ENCODE measurements around the gene IL6ST.
"Not testable (repeated sequence)": the region's sequence is repeated elsewhere in the genome, so short reads cannot be mapped to it uniquely, and the experiment has no call there.

IL6ST gene

DNA sequence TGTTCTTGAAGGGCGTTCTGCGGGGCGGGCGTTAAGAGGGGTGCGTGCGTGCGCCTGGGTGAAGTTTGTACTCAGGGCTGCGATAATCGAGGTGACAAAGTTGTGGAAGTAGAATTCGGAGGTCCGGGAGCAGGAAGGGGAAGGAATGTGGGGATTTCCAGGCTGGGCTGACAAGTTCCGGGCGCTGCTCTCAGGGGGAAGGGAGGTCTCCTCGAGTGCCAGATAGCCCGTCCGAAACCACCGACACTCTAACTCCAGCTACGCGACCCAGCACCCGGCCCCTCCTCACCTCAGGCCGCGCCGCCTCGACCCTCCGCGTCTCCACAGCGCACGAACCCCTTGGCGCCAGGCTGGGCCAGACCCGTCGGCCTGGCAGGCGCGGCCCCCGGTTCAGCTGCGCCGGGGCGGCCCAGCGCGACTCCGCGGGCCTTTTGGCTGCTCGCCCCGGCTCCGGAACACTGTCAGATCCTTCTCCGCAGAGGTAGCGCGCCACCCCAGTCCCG is at the start of gene IL6ST:
TSS of gene IL6ST (minus strand) at position 469 of the 503 bp plus-strand sequence. CDS start 18,685 bp downstream, outside the sequence.
- no peak for FAIRE-seq

DNA sequence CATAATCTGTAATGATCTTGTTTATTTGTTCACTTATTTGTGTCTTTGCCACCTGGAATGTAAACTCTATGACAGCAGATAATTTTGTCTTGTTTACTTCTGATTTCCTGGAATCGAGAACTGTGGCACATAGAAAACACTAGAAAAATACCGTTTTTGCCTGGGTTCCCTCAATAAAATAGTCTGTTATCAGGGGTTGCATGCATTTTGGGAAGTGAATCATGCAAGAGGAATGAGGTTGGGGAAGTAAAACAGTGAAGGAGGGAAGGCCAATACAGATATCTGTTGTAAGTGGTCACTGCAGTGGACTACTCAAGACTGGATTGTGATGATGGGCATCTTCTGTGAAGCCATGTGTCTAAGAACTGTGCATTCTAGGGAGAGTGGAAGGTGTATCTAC is 45.2 kb upstream of the IL6ST start:
- no peak for FAIRE-seq
- DNase-seq (ENCODE audit: insufficient read length, low spot score), result no peak

More for the DNA sequence above, at the start of gene IL6ST:
- peak; percentile 56 for DNase-seq (ENCODE audit: insufficient read length, low spot score)

DNA sequence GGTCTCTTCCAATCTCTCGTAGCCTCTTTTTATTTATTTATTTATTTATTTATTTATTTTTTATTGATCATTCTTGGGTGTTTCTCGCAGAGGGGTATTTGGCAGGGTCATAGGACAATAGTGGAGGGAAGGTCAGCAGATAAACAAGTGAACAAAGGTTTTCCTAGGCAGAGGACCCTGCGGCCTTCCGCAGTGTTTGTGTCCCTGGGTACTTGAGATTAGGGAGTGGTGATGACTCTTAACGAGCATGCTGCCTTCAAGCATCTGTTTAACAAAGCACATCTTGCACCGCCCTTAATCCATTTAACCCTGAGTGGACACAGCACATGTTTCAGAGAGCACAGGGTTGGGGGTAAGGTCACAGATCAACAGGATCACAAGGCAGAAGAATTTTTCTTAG is 43.4 kb upstream of the IL6ST start:
- DNase-seq (ENCODE audit: insufficient read length, low spot score); FAIRE-seq: not testable (repeated sequence)

DNA sequence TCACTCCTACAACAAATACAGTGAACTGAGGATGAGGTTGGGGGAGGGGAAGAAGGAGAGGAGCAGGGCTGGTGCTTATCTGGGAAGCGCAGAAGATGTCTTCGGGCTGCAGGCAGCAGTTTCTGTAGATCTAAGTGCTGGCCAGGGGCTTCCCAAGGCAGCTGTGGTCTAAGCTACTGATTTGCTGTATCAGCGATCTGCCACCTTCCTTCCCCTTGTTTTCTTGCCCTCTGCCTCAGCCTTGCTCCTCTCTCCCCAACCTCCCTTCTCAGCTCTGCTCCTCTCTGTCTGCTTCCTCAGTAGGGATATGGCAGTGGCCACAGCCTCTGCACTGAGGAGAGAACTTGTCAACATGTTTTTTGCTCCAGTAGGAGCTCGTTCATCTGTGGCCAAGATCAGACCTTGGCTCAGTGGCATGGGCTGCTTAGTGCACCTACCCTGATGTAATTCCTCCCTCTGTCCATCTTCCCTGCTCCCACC is 42.8 kb upstream of the IL6ST start:
- DNase-seq (ENCODE audit: insufficient read length, low spot score) (no peak), FAIRE-seq (no peak)

DNA sequence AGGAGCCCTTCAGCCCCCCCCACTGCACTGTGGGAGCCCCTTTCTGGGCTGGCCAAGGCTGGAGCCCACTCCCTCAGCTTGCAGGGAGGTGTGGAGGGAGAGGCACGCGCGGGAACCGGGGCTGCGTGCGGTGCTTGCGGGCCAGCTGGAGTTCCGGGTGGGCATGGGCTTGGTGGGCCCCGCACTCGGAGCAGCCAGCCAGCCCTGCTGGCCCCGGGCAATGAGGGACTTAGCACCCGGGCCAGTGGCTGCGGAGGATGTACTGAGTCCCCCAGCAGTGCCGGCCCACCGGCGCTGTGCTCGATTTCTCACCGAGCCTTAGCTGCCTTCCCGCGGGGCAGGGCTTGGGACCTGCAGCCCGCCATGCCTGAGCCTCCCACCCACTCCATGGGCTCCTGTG is 40.6 kb upstream of the IL6ST start:
- DNase-seq (ENCODE audit: insufficient read length, low spot score); FAIRE-seq: not testable (repeated sequence)

DNA sequence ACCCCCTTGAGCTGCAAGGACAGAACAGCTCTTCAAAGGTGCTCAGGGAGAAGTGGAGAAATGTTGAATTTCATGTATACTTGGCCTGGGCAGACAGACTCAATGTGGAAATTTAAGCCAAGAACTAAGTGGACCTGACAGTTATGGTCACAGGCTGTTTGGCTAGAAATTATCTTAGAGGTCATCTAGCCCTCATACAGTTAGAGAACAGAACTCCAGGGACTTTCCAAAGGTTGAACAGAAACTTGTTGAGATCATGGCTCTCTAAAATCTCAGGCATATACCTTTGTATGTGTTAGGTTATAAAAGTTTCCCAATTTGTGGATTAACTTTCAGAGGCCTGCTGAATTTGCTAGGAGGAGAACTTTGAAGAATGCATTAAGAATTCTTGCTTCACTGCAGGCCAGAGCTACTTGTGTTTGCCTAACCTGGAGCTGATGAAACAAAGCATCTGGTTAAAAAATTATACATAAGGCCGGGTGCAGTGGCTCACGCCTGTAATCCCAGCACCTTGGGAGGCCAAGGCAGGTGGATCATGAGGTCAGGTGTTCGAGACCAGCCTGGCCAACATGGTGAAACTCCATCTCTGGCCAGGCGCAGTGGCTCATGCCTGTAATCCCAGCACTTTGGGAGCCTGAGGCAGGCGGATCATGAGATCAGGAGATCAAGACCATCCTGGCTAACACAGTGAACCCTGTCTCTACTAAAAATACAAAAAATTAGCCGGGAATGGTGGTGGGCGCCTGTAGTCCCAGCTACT is 35.3 kb upstream of the IL6ST start:
- not testable (repeated sequence) for DNase-seq (ENCODE audit: insufficient read length, low spot score); FAIRE-seq

DNA sequence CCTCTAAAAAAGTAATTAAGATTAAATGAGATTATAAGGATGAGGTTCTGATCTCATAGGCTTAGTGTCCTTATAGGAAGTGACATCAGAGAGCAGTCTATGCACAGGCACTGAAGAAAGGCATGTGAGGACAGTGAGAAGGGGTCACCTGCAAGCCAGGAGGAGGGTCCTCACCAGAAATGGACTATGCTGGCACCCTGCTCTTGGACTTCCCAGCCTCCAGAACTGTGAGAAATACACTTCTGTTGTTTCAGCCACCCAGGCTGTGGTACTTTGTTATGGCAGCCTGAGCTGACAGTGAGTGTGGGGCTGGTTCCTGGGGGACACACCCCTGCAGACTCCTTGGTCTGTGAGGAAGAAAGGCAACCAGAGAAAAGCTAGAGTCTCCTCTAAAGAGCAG is 34.7 kb upstream of the IL6ST start:
- FAIRE-seq (no peak), DNase-seq (ENCODE audit: insufficient read length, low spot score) (no peak)

DNA sequence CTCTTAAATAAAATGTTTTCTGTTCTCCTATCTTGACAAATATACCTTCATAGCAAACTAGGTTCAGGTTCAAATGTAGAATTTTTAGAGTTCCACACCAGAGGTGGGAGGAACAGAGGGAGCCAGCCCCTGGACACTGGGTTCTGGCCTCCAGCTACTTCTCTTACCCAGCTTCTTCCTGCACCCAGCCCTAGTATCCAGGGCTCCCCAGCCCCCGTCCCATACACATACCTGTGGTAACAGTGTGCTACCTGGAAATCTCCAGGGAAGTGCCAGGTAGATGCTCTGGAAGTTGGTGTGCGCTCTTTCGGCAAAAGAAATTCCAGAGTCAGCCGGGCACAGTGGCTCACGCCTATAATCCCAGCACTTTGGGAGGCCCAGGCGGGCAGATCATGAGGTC is 33.9 kb upstream of the IL6ST start:
- no peak for FAIRE-seq
- no peak for DNase-seq (ENCODE audit: insufficient read length, low spot score)

DNA sequence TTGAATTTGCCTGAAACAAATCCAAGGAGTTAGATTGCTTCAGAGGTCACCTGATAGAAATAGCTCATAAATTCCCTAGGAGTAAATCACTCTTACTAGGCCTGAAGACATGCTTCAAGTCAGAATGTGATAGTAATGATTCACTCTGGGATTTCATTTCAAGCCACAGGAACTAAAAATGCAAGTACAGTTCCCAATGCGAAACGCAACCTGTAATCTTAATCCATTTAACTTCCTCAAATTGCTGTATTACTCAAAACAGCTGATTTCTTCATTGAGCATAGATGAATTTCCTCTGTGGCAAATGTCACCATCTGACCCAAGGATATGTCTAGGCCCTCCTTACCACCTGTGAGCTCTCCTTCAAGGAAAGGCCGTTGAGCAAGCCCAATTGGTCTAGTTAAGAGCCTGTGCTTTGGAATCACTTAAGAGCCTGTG is 32.1 kb upstream of the IL6ST start:
- DNase-seq (ENCODE audit: insufficient read length, low spot score) (peak; percentile 81), FAIRE-seq (no peak)

DNA sequence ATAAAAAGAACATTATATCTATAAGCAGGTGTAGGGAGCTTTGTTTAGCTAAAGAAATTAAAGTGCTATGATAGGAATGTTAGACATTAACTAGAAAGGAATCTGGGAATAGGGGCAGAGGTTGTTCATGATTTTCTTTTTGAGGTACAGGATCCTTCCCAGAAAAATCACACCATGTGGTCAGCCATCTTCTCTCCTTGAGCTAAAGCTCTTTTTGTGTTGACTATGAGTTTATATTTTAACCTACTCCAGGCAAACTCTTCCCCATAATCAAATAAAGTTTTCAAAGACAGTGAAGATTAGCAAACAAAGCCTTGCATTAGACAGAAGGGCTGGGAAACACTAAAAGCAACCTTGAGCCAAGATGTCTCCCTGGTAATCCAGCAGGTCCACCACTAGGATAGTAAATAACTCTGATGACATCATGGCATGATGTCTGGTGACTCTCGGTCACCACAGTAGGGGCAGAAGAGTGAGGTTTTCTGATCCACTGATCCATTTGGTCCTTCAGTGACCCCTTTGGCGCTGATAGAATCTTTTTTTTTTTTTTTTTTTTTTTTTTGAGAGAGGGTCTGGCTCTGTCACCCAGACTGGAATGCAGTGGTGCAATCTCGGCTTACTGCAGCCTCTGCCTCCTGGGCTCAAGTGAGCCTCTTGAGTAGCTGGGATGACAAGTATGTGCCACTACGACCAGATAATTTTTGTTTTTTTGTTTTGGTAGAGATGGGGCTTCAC is 30.6 kb upstream of the IL6ST start:
- FAIRE-seq, result no peak
- DNase-seq (ENCODE audit: insufficient read length, low spot score), result peak; percentile 35

DNA sequence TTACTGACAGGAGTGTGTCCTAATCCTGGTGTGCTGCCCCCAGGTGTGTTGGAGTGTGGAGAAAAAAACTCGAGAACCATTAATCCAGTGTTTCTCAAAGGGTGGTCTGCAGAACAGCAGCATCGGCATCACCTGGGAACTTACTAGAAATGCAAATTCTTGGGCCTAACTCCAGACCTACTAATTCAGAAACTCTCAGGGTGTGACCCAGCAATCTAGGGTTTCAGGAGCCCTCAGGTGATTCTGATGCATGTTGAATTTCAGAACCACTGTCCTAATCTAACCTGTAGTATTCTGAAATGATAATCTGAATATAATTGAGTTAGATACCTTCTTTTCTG is 30.0 kb upstream of the IL6ST start:
- no peak for FAIRE-seq
- DNase-seq (ENCODE audit: insufficient read length, low spot score), result no peak

DNA sequence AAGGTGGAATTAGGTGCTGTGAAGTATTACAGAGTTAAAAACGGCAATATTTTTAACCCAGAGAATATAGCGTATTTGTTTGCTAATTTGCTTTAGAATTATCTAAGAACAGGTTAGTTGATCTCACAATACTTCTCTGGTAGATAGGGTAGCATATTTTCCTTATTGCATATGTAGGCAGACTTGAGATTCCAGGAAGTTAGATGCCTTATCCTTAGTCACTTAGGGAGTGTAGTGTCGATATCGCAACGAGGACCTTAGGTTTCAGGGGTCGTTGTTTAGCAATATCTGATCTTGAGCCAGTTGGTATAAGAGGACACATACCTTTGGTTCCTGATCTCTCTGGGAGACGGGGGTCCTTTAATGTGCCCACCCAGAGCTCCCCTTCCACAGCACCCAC is 28.5 kb upstream of the IL6ST start:
- no peak for DNase-seq (ENCODE audit: insufficient read length, low spot score)
- no peak for FAIRE-seq

DNA sequence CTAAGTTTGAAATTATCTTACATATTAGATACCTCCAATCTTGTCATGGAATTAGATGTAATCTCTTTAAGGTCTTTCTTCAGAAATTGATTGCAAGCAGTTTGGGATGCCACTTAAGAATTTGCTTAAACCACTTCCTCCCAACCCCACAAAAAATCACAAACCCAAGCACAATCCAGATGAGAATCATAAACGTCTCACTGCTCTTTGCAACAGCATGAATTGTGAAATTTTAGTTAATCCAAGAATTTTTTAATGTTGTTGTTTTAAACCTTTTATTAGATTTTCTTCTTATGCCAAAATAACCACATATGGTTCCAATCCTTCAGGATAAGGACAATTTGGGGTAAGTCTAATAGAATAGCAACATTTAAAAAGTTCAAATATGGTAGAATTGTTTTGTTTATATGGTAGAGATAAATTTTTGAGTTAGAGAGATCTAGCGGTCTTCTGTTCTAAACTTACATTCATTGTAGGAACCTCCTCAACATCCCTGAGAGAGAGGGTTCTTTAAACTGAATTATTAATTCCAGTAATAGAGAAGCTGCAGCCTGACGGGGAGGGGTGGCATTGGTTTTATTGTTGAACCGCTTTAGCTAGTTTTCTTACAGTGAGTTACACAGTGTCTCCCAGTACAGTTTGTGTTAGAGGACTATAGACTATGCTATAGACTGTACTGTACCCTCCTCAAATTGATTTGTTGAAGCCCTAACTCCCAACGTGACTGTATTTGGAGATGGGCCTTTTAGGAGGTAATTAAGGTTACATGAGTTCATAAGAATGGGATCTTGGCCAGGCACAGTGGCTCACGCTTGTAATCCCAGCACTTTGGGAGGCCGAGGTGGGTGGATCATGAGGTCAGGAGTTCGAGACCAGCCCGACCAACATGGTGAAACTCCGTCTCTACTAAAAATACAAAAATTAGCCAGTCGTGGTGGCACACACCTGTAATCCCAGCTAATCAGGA is 24.8 kb upstream of the IL6ST start:
- FAIRE-seq, result no peak
- DNase-seq (ENCODE audit: insufficient read length, low spot score), result no peak

DNA sequence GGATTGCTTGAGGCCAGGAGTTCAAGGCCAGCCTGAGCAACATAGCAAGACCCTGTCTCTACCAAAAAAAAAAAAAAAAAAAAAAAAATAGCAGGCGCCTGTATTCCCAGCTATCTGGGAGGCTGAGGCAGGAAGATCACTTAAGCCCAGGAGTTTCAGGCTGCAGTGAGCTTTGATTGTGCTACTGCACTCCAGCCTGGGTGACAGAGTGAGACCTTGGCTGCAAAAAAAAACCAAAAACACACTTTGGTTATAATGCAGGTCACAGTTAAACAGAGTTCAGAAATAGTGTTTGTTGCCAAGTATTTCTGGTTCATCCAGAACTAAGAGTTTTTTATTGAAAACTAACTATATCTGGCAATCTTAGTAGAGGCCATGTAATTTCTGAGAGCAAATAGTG is 24.1 kb upstream of the IL6ST start:
- no peak for FAIRE-seq

DNA sequence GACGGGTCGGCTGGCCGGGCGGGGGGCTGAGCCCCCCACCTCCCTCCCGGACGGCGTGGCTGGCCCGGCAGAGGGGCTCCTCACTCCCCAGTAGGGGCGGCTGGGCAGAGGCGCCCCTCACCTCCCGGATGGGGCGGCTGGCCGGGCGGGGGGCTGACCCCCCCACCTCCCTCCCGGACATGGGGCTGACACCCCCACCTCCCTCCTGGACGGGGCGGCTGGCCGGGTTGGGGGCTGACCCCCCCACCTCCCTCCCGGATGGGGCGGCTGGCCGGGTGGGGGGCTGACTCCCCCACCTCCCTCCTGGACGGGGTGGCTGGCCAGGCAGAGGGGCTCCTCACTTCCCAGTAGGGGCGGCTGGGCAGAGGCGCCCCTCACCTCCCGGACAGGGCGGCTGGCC is 19.9 kb upstream of the IL6ST start:
- not testable (repeated sequence) for DNase-seq (ENCODE audit: insufficient read length, low spot score); FAIRE-seq

More for the DNA sequence above, 24.1 kb upstream of the IL6ST start:
- no peak for DNase-seq (ENCODE audit: insufficient read length, low spot score)

DNA sequence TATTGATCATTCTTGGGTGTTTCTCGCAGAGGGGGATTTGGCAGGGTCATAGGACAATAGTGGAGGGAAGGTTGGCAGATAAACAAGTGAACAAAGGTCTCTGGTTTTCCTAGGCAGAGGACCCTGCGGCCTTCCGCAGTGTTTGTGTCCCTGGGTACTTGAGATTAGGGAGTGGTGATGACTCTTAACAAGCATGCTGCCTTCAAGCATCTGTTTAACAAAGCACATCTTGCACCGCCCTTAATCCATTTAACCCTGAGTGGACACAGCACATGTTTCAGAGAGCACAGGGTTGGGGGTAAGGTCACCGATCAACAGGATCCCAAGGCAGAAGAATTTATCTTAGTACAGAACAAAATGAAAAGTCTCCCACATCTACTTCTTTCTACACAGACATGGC is 19.2 kb upstream of the IL6ST start:
- FAIRE-seq; DNase-seq (ENCODE audit: insufficient read length, low spot score): not testable (repeated sequence)

DNA sequence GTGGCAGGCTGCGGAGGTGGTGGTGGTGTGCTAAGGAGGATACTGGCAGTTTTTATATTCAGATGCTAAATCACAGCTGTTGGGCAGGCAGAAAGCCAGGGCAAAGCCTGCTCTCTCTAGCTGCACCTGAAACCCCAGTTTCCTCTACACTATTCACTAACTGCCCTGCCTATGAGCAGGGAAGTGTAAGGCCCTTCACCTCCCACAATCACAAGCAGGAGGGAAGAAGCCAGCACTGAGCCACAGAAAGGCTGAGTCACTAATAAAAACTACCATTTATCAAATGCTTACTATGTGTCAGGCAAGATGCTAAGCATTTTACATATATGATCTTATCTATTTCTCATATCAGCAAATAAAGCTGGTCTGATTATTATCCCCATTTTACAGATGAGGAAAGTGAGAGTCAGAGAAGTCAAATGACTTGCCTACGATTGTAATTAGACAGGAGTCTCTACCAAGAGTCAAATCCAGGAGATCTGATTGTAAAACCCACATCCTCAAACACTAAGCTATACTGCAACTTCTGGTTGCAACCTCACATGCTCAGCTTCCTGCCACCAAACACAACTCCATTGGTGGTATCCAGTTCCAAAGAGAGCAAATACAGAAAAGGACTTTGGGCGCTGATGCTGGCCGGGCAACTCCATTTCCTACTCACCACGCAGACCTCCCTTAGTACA is 17.7 kb upstream of the IL6ST start:
- FAIRE-seq, result peak; percentile 16
- no peak for DNase-seq (ENCODE audit: insufficient read length, low spot score)

DNA sequence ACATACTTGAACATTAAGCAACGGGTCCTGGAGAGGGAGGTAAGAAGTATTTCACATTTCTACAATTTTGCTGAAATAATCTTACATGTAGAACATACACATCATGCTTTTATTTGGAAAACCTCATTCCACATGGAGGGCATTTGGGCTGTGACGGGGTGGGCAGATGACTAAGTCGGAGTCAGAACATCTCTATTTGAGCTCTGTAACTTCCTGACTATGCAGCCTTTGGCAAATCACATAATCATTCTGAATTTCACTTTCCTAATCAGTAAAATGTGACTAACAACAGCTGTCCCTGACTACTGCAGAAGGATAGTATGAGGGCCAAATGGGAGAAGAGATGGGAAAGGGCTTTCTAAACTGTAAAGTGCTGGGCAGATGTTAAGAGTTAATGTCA is 17.1 kb upstream of the IL6ST start:
- FAIRE-seq (peak; percentile 89), DNase-seq (ENCODE audit: insufficient read length, low spot score) (peak; percentile 43)

DNA sequence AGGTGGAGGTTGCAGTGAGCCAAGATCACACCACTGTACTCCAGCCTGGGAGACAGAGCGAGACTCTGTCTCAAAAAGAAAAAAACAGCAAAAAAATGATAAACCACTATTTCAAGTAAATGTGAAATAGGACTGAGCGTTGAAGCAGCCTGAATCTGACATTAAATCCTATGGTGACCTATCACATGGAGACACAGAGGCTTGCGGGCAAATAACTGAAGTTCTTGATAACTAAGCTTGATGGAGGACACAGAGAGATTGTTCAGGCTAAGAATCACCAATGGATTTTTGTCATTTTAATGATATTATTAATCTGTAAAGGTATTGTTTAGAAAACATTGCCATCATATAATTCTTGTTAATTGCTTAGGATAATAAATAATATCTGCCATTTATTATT is 15.7 kb upstream of the IL6ST start:
- FAIRE-seq (no peak), DNase-seq (ENCODE audit: insufficient read length, low spot score) (no peak)

DNA sequence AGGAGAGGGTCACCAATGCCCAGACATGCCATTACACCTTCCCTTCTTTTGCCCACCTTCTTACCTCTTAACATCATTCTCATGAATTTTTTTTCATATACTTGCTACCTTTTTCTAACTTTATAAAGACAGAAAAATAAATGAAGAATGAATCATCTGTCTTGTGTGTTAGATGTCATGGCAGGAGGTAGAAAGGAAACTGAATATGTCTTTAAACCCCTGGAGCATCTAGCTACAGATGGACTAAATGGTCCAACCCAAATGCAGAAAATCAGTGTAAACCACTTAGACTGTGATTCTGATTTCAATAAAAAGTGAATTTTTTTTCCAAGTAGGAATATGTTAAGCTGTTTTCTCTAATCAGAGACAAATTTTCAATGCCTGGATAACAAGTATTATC is 11.8 kb upstream of the IL6ST start:
- FAIRE-seq (no peak), DNase-seq (ENCODE audit: insufficient read length, low spot score) (no peak)
